Keratinocyte (primary cell): Measurements from ENCODE around the gene C17orf75. TPM values are rescaled to one million over a fixed set of nuclear protein-coding genes. Genes with fewer than 3 reads are reported as not detected.
"Not testable (repeated sequence)": the region's sequence is repeated elsewhere in the genome, so short reads cannot be mapped to it uniquely, and the experiment has no call there.

Experiments used
- DNase-seq: peaks from one replicate; pipeline ENCODE4 v3.0.0-alpha.2; 2011; ENCODE audit warnings: low read depth, missing footprints, low spot score
- FAIRE-seq: peaks from 2 replicates; lab custom pipeline; 2011; peaks lifted over from hg19 to GRCh38; lab: Jason Lieb, UNC
- H2AFZ ChIP-seq: 2 replicates; pipeline ENCODE4 v1.6.0; 2012; ENCODE audit warnings: low read length, control low read depth, inconsistent platforms; ENCODE audit not compliant: control insufficient read depth
- H3K27ac ChIP-seq: 2 replicates; pipeline ENCODE4 v1.5.1; 2011; ENCODE audit warnings: low read length; ENCODE audit not compliant: control insufficient read depth, insufficient read depth
- H3K27me3 ChIP-seq: 3 replicates; pipeline ENCODE4 v1.6.0; 2011; ENCODE audit warnings: low read length; ENCODE audit not compliant: control insufficient read depth, insufficient read depth; ENCODE audit errors: extremely low read depth
- H3K36me3 ChIP-seq, 2 experiments: 2 replicates in 1 of 2; 3 replicates in 1 of 2; pipeline ENCODE4 v1.5.1; 2011; ENCODE audit warnings: low read length in 2 of 2, mild to moderate bottlenecking in 1 of 2; ENCODE audit not compliant: control insufficient read depth in 2 of 2, insufficient read depth in 2 of 2; ENCODE audit errors: extremely low read depth in 1 of 2
- H3K4me1 ChIP-seq: 3 replicates; pipeline ENCODE4 v1.5.1; 2011; ENCODE audit warnings: low read length; ENCODE audit not compliant: control insufficient read depth, insufficient read depth; ENCODE audit errors: extremely low read depth
- H3K4me2 ChIP-seq: 3 replicates; pipeline ENCODE4 v1.6.0; 2011; ENCODE audit warnings: low read depth, low read length; ENCODE audit not compliant: control insufficient read depth, insufficient read depth; ENCODE audit errors: extremely low read depth
- H3K4me3 ChIP-seq, 3 experiments: fragments of 200-600 bp in 1 of 3; sonication (generic) in 1 of 3; 2 replicates in 2 of 3; 3 replicates in 1 of 3; pipeline ENCODE4 v1.5.1; 2011 to 2016; ENCODE audit warnings: low read length in 3 of 3, mild to moderate bottlenecking in 3 of 3, control low read depth in 2 of 3, inconsistent platforms in 1 of 3, low read depth in 1 of 3, mixed read lengths in 1 of 3, mixed run types in 1 of 3, moderate library complexity in 1 of 3; ENCODE audit not compliant: control insufficient read depth in 2 of 3, insufficient read depth in 2 of 3; ENCODE audit errors: extremely low read depth in 1 of 3
- H3K79me2 ChIP-seq: 2 replicates; pipeline ENCODE4 v1.6.0; 2012; ENCODE audit warnings: low read length; ENCODE audit not compliant: control insufficient read depth, insufficient read depth
- H3K9ac ChIP-seq: 3 replicates; pipeline ENCODE4 v1.6.0; 2011; ENCODE audit warnings: low read length; ENCODE audit not compliant: control insufficient read depth, insufficient read depth; ENCODE audit errors: extremely low read depth
- H3K9me1 ChIP-seq: 3 replicates; pipeline ENCODE4 v1.6.0; 2011; ENCODE audit warnings: low read length; ENCODE audit not compliant: control insufficient read depth, insufficient read depth; ENCODE audit errors: extremely low read depth
- H3K9me3 ChIP-seq: 2 replicates; pipeline ENCODE4 v1.5.1; 2012; ENCODE audit warnings: low read depth, low read length; ENCODE audit not compliant: control insufficient read depth
- H4K20me1 ChIP-seq: 3 replicates; pipeline ENCODE4 v1.6.0; 2011; ENCODE audit warnings: low read length; ENCODE audit not compliant: control insufficient read depth, insufficient read depth; ENCODE audit errors: extremely low read depth
- CTCF ChIP-seq, 3 experiments: IDR thresholded peaks in 1 of 3; conservative IDR thresholded peaks in 1 of 3; optimal IDR thresholded peaks in 1 of 3; 2 replicates in 2 of 3; 3 replicates in 1 of 3; pipeline versions ENCODE3 to v1.5.1; 2011; ENCODE audit warnings: low read length in 3 of 3, mild to moderate bottlenecking in 3 of 3, moderate library complexity in 2 of 3, control low read depth in 1 of 3, inconsistent platforms in 1 of 3; ENCODE audit not compliant: insufficient read depth in 2 of 3; ENCODE audit errors: extremely low read depth in 1 of 3
- EZH2 ChIP-seq: IDR thresholded peaks from one replicate; pipeline ENCODE4 v1.6.1; 2012; ENCODE audit warnings: inconsistent platforms, mild to moderate bottlenecking, low read length, moderate library complexity
- dilution Hi-C: fragments of 300-500 bp; cut with MboI; formaldehyde crosslinking; loops from one replicate; pipeline ENCODE4 v1.7.0; 2020; ENCODE audit warnings: low sequenced_read_pairs; ENCODE audit not compliant: extremely low pct_ligation_motif_present
- polyA plus RNA-seq, 5 experiments: library from polyadenylated mRNA; depleted of rRNA in 3 of 5; stranded (reverse) in 3 of 5; stranded (forward) in 1 of 5; unstranded in 1 of 5; fragments of >200 nt; gene quantifications; 1 replicate in 1 of 5; 2 replicates in 3 of 5; 3 replicates in 1 of 5; pipeline versions ENCODE4 v1.2.1 to v1.2.3, GENCODE V29; 2011 to 2012; ENCODE audit warnings: missing spikeins in 2 of 5, low read depth in 1 of 5, low replicate concordance in 1 of 5

Gene C17orf75
- polyA plus RNA-seq, 1 donor (not counting 4 experiments of a cell fraction or from before 2014, with no cell fraction given): 18.7 TPM

GRCh38 chr17:32323046-32323445, 18.9 kb downstream of the C17orf75 start:
- Histone ChIP-seq H3K4me2 (no peak overlapping the region), H3K9me1 (no peaks in the 10 kb centered on the region), H3K4me1 (peaks cover 4% of the 10 kb centered on the region), H3K79me2 (no peaks in the 10 kb centered on the region), H2AFZ (no peak overlapping the region), H3K9me3 (no peaks in the 10 kb centered on the region), H3K9ac (no peak overlapping the region), H3K27ac (no peak overlapping the region), H3K36me3 (no peaks in the 10 kb centered on the region), H4K20me1 (no peaks in the 10 kb centered on the region), H3K4me3 (no peak overlapping the region), H3K27me3 (no peaks in the 10 kb centered on the region)
- dilution Hi-C loops: no loop called here
- TF ChIP-seq EZH2 (no peak), CTCF (optimal IDR thresholded peaks at IDR 0.05 in 1 of 3, IDR thresholded peaks at IDR 0.05 in 1 of 3, conservative IDR thresholded peaks at IDR 0.05 in 1 of 3; ENCODE audit: extremely low read depth in 1 of 3, insufficient read depth in 2 of 3, low read length in 3 of 3) (no peak)
- DNase-seq (no peak), FAIRE-seq (no peak)

- Histone ChIP-seq H3K79me2 (no peaks in the 10 kb centered on the region), H3K9me1 (no peaks in the 10 kb centered on the region), H3K4me3 (no peak overlapping the region), H3K9ac (no peak overlapping the region), H2AFZ (no peak overlapping the region), H3K36me3 (no peaks in the 10 kb centered on the region), H3K9me3 (no peaks in the 10 kb centered on the region), H3K27ac (no peak overlapping the region), H3K4me1 (peaks cover 4% of the 10 kb centered on the region), H4K20me1 (no peaks in the 10 kb centered on the region), H3K27me3 (no peaks in the 10 kb centered on the region), H3K4me2 (no peak overlapping the region)
- TF ChIP-seq EZH2 (no peak), CTCF (optimal IDR thresholded peaks at IDR 0.05 in 1 of 3, IDR thresholded peaks at IDR 0.05 in 1 of 3, conservative IDR thresholded peaks at IDR 0.05 in 1 of 3; ENCODE audit: extremely low read depth in 1 of 3, insufficient read depth in 2 of 3, low read length in 3 of 3) (no peak)
- DNase-seq (no peak), FAIRE-seq (no peak)
- dilution Hi-C loops: no loop called here
These were observed 21.1 kb downstream of the C17orf75 start for GRCh38 chr17:32320847-32321246.

- H3K9ac ChIP-seq, FAIRE-seq: not testable (repeated sequence)
These were observed 21.9 kb downstream of the C17orf75 start for GRCh38 chr17:32320080-32320479.

More at GRCh38 chr17:32320080-32320479, 21.9 kb downstream of the C17orf75 start:
- H3K27ac ChIP-seq, H3K9me1 ChIP-seq, H3K4me1 ChIP-seq, H3K79me2 ChIP-seq, H3K9me3 ChIP-seq, H3K27me3 ChIP-seq, H2AFZ ChIP-seq, dilution Hi-C loops, DNase-seq, H3K36me3 ChIP-seq, H3K4me3 ChIP-seq, H3K4me2 ChIP-seq, H4K20me1 ChIP-seq: not testable (repeated sequence)
